ENCODE measurements around the gene LAMA5. TPM values are rescaled to one million over a fixed set of nuclear protein-coding genes. Genes with fewer than 3 reads are reported as not detected.

Gene LAMA5
- total RNA-seq, 2 donors from 2014 or later, result 315 to 369 TPM

DNA sequence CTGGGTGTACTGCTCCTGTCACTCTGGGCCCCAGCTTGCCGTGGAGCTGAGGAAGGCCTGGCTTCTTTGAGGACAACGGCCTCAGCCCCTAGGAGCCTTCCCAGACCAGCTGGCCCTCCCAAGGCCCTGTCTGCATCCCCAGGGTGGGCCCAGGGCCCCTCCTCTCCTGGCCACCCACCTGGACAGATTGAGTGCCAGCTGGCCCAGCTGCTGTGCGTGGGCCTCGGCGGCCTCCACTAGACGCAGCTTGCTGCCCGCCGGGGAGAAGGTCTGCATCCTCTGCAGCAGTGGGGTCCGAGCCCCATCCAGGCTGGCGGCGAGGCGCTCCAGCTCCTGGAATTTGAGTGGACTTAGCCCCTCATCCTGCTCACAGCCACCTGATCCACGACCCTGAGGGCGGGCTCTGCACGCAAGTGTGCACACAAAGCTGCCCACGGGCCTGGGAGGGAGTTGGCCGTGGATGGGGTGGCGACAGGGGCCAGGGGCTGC is 49.9 kb downstream of the LAMA5 start:
- H3K27me3 ChIP-seq (ENCODE audit: control insufficient read depth, insufficient read depth, low read length, poor library complexity, severe bottlenecking), result no peaks in the 10 kb centered on the region
- H3K9ac ChIP-seq (ENCODE audit: extremely low read depth, low read length, poor library complexity, severe bottlenecking), result no peak overlapping the region
- Mint-ChIP-seq H3K36me3 (ENCODE audit: low read depth) (peaks cover 50% of the 10 kb centered on the region), H3K27me3 (ENCODE audit: insufficient read depth) (no peaks in the 10 kb centered on the region), H3K9me3 (no peaks in the 10 kb centered on the region), H3K27ac (no peak overlapping the region), H3K4me3 (no peak overlapping the region), H3K4me1 (no peaks in the 10 kb centered on the region)
- H3K9me3 ChIP-seq (ENCODE audit: control insufficient read depth, low read length), result no peaks in the 10 kb centered on the region
- H3K27ac ChIP-seq (ENCODE audit: low read depth, low read length), result no peak overlapping the region
- no peak for DNase-seq
- H3K4me1 ChIP-seq (ENCODE audit: control insufficient read depth, insufficient read depth, low read length), result no peaks in the 10 kb centered on the region
- 88 to 97% methylated on average over 13 to 18 of the region's 18 CpGs for WGBS, 2 experiments (ENCODE audit: insufficient coverage in 1 of 2, insufficient read length in 1 of 2)
- H3K4me3 ChIP-seq (ENCODE audit: low read length), result no peak overlapping the region
- peaks cover 56% of the 10 kb centered on the region for H3K36me3 ChIP-seq (ENCODE audit: control insufficient read depth, insufficient read depth, low read length)
- TF ChIP-seq, protein P1, sequence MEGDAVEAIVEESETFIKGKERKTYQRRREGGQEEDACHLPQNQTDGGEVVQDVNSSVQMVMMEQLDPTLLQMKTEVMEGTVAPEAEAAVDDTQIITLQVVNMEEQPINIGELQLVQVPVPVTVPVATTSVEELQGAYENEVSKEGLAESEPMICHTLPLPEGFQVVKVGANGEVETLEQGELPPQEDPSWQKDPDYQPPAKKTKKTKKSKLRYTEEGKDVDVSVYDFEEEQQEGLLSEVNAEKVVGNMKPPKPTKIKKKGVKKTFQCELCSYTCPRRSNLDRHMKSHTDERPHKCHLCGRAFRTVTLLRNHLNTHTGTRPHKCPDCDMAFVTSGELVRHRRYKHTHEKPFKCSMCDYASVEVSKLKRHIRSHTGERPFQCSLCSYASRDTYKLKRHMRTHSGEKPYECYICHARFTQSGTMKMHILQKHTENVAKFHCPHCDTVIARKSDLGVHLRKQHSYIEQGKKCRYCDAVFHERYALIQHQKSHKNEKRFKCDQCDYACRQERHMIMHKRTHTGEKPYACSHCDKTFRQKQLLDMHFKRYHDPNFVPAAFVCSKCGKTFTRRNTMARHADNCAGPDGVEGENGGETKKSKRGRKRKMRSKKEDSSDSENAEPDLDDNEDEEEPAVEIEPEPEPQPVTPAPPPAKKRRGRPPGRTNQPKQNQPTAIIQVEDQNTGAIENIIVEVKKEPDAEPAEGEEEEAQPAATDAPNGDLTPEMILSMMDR (conservative IDR thresholded peaks at IDR 0.05), result no peak

DNA sequence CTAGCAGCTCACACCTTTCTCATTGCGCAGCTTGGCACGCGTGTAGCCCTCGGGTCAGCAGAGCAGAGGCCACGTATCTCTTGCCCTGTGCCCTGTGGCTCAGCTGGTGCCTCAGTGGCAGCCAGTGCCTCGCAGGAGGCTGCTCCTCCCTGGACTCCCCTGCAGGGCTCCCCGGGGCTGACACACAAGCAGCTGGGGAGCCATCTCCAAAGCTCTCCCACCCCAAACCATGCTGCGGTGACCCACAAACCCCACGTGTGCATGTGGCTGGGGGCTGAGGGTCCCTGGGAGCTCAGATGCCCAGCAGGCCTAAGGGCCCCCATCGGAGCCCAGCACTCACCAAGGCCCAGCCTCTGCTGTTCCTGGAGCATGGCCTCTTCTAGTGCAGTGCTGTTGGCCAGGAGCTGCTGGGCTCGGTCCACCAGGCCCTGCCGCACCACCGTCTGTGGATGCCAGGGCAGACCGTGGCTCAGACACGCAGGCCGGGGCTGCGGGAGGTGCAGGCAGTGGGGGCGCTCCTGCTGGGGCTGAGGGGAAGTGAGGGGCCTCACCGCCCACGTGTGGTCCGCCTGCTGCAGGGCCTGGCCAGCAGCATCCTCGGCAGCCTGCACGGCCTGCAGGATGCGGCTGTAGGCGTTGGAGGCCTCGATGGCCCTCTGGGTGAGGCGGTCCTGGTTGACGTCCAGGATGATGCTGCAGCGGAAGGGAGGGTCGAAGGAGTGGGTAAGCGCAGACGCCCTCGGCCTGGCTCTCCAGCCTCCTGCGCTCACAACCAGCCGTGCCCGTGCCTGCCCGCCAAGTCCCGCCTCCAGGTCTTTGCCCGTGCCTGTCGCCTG is 50.6 kb downstream of the LAMA5 start:
- no peak overlapping the region for H3K9ac ChIP-seq (ENCODE audit: extremely low read depth, low read length, poor library complexity, severe bottlenecking)
- H3K36me3 Mint-ChIP-seq (ENCODE audit: low read depth), result peaks cover 48% of the 10 kb centered on the region
- H3K9me3 ChIP-seq (ENCODE audit: control insufficient read depth, low read length), result no peaks in the 10 kb centered on the region
- TF ChIP-seq, protein P1 (conservative IDR thresholded peaks at IDR 0.05), result no peak
- no peaks in the 10 kb centered on the region for H3K4me1 Mint-ChIP-seq
- 94 to 96% methylated on average over 34 to 40 of the region's 40 CpGs for WGBS, 2 experiments (ENCODE audit: insufficient coverage in 1 of 2, insufficient read length in 1 of 2)
- no peak overlapping the region for H3K4me3 Mint-ChIP-seq
- no peak for DNase-seq
- H3K4me3 ChIP-seq (ENCODE audit: low read length), result no peak overlapping the region
- no peaks in the 10 kb centered on the region for H3K4me1 ChIP-seq (ENCODE audit: control insufficient read depth, insufficient read depth, low read length)
- no peaks in the 10 kb centered on the region for H3K27me3 Mint-ChIP-seq (ENCODE audit: insufficient read depth)
- no peak overlapping the region for H3K27ac Mint-ChIP-seq
- no peaks in the 10 kb centered on the region for H3K27me3 ChIP-seq (ENCODE audit: control insufficient read depth, insufficient read depth, low read length, poor library complexity, severe bottlenecking)
- no peaks in the 10 kb centered on the region for H3K9me3 Mint-ChIP-seq
- H3K36me3 ChIP-seq (ENCODE audit: control insufficient read depth, insufficient read depth, low read length), result peaks cover 50% of the 10 kb centered on the region
- H3K27ac ChIP-seq (ENCODE audit: low read depth, low read length), result no peak overlapping the region

DNA sequence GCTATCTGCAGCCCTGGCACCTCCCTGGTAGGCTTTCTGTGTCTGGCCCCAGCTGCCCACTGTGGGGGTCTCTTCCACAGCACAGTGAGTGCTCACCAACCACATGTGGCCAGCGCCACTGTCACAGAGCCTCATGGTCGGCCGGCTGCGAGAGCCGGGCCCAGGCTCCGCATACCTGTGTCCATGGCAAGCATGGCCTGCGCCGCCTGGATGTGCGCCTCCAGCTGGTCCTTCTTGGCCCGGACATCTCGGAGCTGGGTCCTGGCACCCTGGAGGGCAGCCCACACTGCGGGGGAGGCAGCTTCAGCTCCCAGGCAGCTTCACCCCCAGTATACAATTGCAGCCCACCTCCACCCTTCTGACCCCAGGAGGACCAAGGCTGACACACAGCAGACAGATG is 51.3 kb downstream of the LAMA5 start:
- no peaks in the 10 kb centered on the region for H3K9me3 Mint-ChIP-seq
- Histone ChIP-seq H3K9ac (ENCODE audit: extremely low read depth, low read length, poor library complexity, severe bottlenecking) (no peak overlapping the region), H3K27me3 (ENCODE audit: control insufficient read depth, insufficient read depth, low read length, poor library complexity, severe bottlenecking) (no peaks in the 10 kb centered on the region), H3K27ac (ENCODE audit: low read depth, low read length) (no peak overlapping the region), H3K4me1 (ENCODE audit: control insufficient read depth, insufficient read depth, low read length) (no peaks in the 10 kb centered on the region), H3K4me3 (ENCODE audit: low read length) (no peak overlapping the region), H3K9me3 (ENCODE audit: control insufficient read depth, low read length) (no peaks in the 10 kb centered on the region), H3K36me3 (ENCODE audit: control insufficient read depth, insufficient read depth, low read length) (peaks cover 48% of the 10 kb centered on the region)
- peaks cover 46% of the 10 kb centered on the region for H3K36me3 Mint-ChIP-seq (ENCODE audit: low read depth)
- H3K27ac Mint-ChIP-seq, result no peak overlapping the region
- H3K4me1 Mint-ChIP-seq, result no peaks in the 10 kb centered on the region
- DNase-seq, result no peak
- WGBS, 2 experiments (ENCODE audit: insufficient coverage in 1 of 2, insufficient read length in 1 of 2), result 97% methylated on average over 12 of the region's 12 CpGs; no CpG with 5 or more reads in 1 of the 2 experiments
- TF ChIP-seq, protein P1 (conservative IDR thresholded peaks at IDR 0.05), result no peak
- H3K4me3 Mint-ChIP-seq, result no peak overlapping the region
- no peaks in the 10 kb centered on the region for H3K27me3 Mint-ChIP-seq (ENCODE audit: insufficient read depth)

Measured in endodermal cell (in vitro differentiated cells).